ENCODE measurements around the gene PRR13. TPM values are rescaled to one million over a fixed set of nuclear protein-coding genes. Genes with fewer than 3 reads are reported as not detected.

The PRR13 gene
- total and polyA plus RNA-seq, 9 of the 15 experiments (the other 6 are each of a cell fraction or from before 2014, with no cell fraction given) = 117 to 835 (median 285) TPM

DNA sequence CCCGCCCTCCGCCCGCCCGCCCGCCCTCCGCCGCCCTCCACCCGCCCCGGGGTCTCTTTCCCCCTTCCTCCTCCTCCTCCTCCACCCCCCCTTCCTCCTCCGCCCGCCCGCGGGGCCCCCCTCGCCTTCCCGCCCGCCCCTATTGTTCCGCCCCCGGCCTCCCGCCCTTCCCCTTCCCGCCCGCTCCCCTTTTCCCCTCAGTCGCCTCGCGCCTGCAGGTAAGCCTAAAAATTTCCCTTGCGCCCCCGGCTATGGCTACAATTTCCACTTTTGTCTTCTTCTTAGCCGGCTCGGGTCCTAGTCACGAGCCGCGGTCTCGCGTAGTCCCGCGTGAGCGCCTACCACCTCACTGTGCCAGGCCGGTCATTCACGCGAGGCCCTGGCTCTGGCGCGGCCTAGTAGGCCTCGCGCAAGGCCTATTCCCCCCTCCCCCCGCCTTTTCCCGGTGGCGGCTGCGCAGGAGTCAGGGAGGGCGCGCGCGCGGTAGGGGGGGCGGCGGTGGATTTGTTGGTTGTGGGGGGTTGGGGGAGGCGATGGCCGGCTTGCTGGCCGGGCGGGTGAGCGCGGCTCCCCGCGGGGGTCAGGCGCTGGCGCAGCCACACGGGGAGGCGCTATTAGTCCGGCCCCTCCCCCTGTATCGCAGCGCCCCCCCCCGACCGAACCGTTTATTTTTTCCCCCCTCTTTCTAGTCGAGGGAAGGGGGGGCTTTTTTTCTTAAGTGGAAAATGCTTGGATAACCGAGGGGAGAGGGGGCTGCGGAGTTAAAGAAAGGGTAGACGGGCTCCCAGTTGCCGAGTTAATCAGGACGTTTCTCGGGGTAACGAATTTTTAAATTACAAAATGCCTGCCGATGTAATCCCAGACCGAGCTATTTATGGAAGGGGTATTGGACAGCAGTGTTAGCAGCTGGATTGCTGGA is 10.9 kb downstream of the PRR13 start (continued):
- TF ChIP-seq, protein P1, sequence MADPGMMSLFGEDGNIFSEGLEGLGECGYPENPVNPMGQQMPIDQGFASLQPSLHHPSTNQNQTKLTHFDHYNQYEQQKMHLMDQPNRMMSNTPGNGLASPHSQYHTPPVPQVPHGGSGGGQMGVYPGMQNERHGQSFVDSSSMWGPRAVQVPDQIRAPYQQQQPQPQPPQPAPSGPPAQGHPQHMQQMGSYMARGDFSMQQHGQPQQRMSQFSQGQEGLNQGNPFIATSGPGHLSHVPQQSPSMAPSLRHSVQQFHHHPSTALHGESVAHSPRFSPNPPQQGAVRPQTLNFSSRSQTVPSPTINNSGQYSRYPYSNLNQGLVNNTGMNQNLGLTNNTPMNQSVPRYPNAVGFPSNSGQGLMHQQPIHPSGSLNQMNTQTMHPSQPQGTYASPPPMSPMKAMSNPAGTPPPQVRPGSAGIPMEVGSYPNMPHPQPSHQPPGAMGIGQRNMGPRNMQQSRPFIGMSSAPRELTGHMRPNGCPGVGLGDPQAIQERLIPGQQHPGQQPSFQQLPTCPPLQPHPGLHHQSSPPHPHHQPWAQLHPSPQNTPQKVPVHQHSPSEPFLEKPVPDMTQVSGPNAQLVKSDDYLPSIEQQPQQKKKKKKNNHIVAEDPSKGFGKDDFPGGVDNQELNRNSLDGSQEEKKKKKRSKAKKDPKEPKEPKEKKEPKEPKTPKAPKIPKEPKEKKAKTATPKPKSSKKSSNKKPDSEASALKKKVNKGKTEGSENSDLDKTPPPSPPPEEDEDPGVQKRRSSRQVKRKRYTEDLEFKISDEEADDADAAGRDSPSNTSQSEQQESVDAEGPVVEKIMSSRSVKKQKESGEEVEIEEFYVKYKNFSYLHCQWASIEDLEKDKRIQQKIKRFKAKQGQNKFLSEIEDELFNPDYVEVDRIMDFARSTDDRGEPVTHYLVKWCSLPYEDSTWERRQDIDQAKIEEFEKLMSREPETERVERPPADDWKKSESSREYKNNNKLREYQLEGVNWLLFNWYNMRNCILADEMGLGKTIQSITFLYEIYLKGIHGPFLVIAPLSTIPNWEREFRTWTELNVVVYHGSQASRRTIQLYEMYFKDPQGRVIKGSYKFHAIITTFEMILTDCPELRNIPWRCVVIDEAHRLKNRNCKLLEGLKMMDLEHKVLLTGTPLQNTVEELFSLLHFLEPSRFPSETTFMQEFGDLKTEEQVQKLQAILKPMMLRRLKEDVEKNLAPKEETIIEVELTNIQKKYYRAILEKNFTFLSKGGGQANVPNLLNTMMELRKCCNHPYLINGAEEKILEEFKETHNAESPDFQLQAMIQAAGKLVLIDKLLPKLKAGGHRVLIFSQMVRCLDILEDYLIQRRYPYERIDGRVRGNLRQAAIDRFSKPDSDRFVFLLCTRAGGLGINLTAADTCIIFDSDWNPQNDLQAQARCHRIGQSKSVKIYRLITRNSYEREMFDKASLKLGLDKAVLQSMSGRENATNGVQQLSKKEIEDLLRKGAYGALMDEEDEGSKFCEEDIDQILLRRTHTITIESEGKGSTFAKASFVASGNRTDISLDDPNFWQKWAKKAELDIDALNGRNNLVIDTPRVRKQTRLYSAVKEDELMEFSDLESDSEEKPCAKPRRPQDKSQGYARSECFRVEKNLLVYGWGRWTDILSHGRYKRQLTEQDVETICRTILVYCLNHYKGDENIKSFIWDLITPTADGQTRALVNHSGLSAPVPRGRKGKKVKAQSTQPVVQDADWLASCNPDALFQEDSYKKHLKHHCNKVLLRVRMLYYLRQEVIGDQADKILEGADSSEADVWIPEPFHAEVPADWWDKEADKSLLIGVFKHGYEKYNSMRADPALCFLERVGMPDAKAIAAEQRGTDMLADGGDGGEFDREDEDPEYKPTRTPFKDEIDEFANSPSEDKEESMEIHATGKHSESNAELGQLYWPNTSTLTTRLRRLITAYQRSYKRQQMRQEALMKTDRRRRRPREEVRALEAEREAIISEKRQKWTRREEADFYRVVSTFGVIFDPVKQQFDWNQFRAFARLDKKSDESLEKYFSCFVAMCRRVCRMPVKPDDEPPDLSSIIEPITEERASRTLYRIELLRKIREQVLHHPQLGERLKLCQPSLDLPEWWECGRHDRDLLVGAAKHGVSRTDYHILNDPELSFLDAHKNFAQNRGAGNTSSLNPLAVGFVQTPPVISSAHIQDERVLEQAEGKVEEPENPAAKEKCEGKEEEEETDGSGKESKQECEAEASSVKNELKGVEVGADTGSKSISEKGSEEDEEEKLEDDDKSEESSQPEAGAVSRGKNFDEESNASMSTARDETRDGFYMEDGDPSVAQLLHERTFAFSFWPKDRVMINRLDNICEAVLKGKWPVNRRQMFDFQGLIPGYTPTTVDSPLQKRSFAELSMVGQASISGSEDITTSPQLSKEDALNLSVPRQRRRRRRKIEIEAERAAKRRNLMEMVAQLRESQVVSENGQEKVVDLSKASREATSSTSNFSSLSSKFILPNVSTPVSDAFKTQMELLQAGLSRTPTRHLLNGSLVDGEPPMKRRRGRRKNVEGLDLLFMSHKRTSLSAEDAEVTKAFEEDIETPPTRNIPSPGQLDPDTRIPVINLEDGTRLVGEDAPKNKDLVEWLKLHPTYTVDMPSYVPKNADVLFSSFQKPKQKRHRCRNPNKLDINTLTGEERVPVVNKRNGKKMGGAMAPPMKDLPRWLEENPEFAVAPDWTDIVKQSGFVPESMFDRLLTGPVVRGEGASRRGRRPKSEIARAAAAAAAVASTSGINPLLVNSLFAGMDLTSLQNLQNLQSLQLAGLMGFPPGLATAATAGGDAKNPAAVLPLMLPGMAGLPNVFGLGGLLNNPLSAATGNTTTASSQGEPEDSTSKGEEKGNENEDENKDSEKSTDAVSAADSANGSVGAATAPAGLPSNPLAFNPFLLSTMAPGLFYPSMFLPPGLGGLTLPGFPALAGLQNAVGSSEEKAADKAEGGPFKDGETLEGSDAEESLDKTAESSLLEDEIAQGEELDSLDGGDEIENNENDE (IDR thresholded peaks at IDR 0.05; ENCODE audit: low read depth, low read length) = no peak
- TF ChIP-seq PRDM10 (IDR thresholded peaks at IDR 0.05; ENCODE audit: partially characterized antibody) (no peak), NFE2L1 (tag; IDR thresholded peaks at IDR 0.05; ENCODE audit: borderline replicate concordance, low read depth) (no peak), AFF4 (CRISPR knock-in tag; IDR thresholded peaks at IDR 0.05) (peak; percentile 95), ZNF217 (CRISPR knock-in tag; IDR thresholded peaks at IDR 0.05) (no peak), MAFG (tag; conservative IDR thresholded peaks at IDR 0.05) (no peak)

All from K562 (cell line).